ENCODE measurements around the gene TMEM81.

GRCh38 chr1:205074513-205074912 is 9.7 kb downstream of the TMEM81 start:
- TF ChIP-seq EP300 (IDR thresholded peaks at IDR 0.05; ENCODE audit: low read depth), result no peak
- TF ChIP-seq CTCF (IDR thresholded peaks at IDR 0.05), result no peak
- no peak for TF ChIP-seq POLR2A (IDR thresholded peaks at IDR 0.05)
